ENCODE results near the gene CNTNAP5. TPM values are rescaled to one million over a fixed set of nuclear protein-coding genes. Genes with fewer than 3 reads are reported as not detected.

CNTNAP5 gene
- total and polyA plus RNA-seq, 2 of the 4 experiments (the other 2 are of a cell fraction) = not detected

DNA sequence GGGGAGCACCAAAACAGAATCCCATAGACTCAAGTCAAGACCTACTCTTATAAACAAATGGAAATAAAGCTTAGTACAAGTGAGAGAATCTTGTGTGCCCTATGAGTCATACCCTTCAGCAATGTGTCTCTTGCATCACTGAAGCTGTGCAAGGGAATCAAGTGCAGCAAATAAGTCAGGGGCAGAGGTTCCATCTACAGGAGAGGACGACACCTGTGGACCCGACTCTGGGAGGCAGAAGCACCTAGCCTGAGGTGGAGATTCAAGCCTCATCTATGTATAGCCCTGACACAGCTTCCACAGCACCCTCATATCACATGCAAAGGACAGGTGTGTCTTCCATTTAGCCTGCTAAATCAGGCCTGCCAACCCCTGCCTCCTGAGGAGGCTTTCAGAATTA lies 298.2 kb downstream of the CNTNAP5 start:
- Histone ChIP-seq H4K20me1 (ENCODE audit: insufficient read depth, low read length) (no peaks in the 10 kb centered on the region), H4K91ac (ENCODE audit: insufficient read depth, low read depth, low read length) (no peak overlapping the region), H3K36me3 (ENCODE audit: control insufficient read depth, insufficient read depth, low read length) (no peaks in the 10 kb centered on the region), H3K9me1 (ENCODE audit: insufficient read depth, low read length) (no peaks in the 10 kb centered on the region), H2AFZ (replicated peaks; ENCODE audit: low read length, poor library complexity) (no peak overlapping the region), H3K79me1 (ENCODE audit: low read depth in 1 of 2, low read length in 2 of 2) (no peaks in the 10 kb centered on the region), H2AK5ac (ENCODE audit: low read depth, low read length) (no peak overlapping the region), H3K27me3 (ENCODE audit: control insufficient read depth, insufficient read depth, low read length) (no peaks in the 10 kb centered on the region), H3K4me1 (ENCODE audit: control insufficient read depth, insufficient read depth, low read length) (no peaks in the 10 kb centered on the region), H3K4ac (ENCODE audit: low read depth, low read length) (no peak overlapping the region), H3K18ac (ENCODE audit: low read depth, low read length) (no peak overlapping the region), H2BK20ac (ENCODE audit: low read depth, low read length) (no peak overlapping the region), H2BK120ac (ENCODE audit: low read depth, low read length) (no peak overlapping the region), H3K4me2 (ENCODE audit: low read depth, low read length) (no peak overlapping the region), H3K56ac (ENCODE audit: extremely low read depth, insufficient read depth, low read length) (no peak overlapping the region), H3K4me3 (ENCODE audit: insufficient read depth, low read depth, low read length) (no peak overlapping the region), H3K9ac (ENCODE audit: low read depth, low read length) (no peak overlapping the region), H4K8ac (ENCODE audit: low read depth in 2 of 2, low read length in 2 of 2) (no peak overlapping the region), H2BK15ac (ENCODE audit: low read depth, low read length) (no peak overlapping the region), H2AK9ac (replicated peaks; ENCODE audit: low read depth, low read length, poor library complexity) (no peak overlapping the region), H3K23ac (ENCODE audit: low read depth, low read length) (no peak overlapping the region), H3K27ac (ENCODE audit: insufficient read depth, low read length) (no peak overlapping the region), H3K9me3 (ENCODE audit: control insufficient read depth, insufficient read depth, low read length) (peaks cover 11% of the 10 kb centered on the region), H3K14ac (replicated peaks; ENCODE audit: low read depth, low read length) (no peak overlapping the region), H2BK5ac (ENCODE audit: low read depth, low read length, poor library complexity, severe bottlenecking) (no peak overlapping the region), H4K5ac (ENCODE audit: low read depth, low read length) (no peak overlapping the region)
- TF ChIP-seq MXI1 (IDR thresholded peaks at IDR 0.05; ENCODE audit: borderline replicate concordance, low read depth, low read length) (no peak), MAZ (IDR thresholded peaks at IDR 0.05; ENCODE audit: borderline replicate concordance, low read depth, low read length) (no peak), CHD1 (IDR thresholded peaks at IDR 0.05; ENCODE audit: low read depth, low read length) (no peak), MAFK (IDR thresholded peaks at IDR 0.05; ENCODE audit: low read depth, low read length) (no peak), POLR2A (IDR thresholded peaks at IDR 0.05; ENCODE audit: low read depth, low read length) (no peak), NFE2L2 (IDR thresholded peaks at IDR 0.05; ENCODE audit: low read depth, low read length) (no peak), BHLHE40 (IDR thresholded peaks at IDR 0.05; ENCODE audit: low read depth, low read length) (no peak), CEBPB (IDR thresholded peaks at IDR 0.05; ENCODE audit: low read depth, low read length) (no peak), SMC3 (IDR thresholded peaks at IDR 0.05; ENCODE audit: low read depth, low read length) (no peak), RFX5 (IDR thresholded peaks at IDR 0.05; ENCODE audit: low read depth, low read length) (no peak), RCOR1 (IDR thresholded peaks at IDR 0.05; ENCODE audit: insufficient replicate concordance, low read length) (no peak), FOS (IDR thresholded peaks at IDR 0.05; ENCODE audit: low read depth, low read length) (no peak), RAD21 (IDR thresholded peaks at IDR 0.05; ENCODE audit: low read length) (no peak)
- TF ChIP-seq, protein P1, sequence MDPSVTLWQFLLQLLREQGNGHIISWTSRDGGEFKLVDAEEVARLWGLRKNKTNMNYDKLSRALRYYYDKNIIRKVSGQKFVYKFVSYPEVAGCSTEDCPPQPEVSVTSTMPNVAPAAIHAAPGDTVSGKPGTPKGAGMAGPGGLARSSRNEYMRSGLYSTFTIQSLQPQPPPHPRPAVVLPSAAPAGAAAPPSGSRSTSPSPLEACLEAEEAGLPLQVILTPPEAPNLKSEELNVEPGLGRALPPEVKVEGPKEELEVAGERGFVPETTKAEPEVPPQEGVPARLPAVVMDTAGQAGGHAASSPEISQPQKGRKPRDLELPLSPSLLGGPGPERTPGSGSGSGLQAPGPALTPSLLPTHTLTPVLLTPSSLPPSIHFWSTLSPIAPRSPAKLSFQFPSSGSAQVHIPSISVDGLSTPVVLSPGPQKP (IDR thresholded peaks at IDR 0.05; ENCODE audit: borderline replicate concordance, low read depth, low read length) = no peak
- TF ChIP-seq, protein P2, sequence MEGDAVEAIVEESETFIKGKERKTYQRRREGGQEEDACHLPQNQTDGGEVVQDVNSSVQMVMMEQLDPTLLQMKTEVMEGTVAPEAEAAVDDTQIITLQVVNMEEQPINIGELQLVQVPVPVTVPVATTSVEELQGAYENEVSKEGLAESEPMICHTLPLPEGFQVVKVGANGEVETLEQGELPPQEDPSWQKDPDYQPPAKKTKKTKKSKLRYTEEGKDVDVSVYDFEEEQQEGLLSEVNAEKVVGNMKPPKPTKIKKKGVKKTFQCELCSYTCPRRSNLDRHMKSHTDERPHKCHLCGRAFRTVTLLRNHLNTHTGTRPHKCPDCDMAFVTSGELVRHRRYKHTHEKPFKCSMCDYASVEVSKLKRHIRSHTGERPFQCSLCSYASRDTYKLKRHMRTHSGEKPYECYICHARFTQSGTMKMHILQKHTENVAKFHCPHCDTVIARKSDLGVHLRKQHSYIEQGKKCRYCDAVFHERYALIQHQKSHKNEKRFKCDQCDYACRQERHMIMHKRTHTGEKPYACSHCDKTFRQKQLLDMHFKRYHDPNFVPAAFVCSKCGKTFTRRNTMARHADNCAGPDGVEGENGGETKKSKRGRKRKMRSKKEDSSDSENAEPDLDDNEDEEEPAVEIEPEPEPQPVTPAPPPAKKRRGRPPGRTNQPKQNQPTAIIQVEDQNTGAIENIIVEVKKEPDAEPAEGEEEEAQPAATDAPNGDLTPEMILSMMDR (conservative IDR thresholded peaks at IDR 0.05; ENCODE audit: low read depth, low read length) = no peak
- TF ChIP-seq, protein P3, sequence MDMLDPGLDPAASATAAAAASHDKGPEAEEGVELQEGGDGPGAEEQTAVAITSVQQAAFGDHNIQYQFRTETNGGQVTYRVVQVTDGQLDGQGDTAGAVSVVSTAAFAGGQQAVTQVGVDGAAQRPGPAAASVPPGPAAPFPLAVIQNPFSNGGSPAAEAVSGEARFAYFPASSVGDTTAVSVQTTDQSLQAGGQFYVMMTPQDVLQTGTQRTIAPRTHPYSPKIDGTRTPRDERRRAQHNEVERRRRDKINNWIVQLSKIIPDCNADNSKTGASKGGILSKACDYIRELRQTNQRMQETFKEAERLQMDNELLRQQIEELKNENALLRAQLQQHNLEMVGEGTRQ (IDR thresholded peaks at IDR 0.05; ENCODE audit: low read depth, low read length) = no peak
- DNase-seq (no peak), ATAC-seq (ENCODE audit: low read depth) (no peak)
- WGBS, 2 experiments (ENCODE audit: extremely low coverage in 2 of 2, insufficient read length in 1 of 2) = no CpG with 5 or more reads among the region's 2 CpGs
- CTCF ChIA-PET = no interaction called here
- in situ Hi-C loops (cut with MboI; ENCODE audit: low sequenced_read_pairs) (no loop called here), dilution Hi-C loops (cut with HindIII; ENCODE audit: low sequenced_read_pairs, unreplicated experiment) (no loop called here), intact Hi-C loops (cut with micrococcal nuclease) (no loop called here)
- BruUV-seq (replicated peaks) = no TSS peak
- POLR2A ChIA-PET (ENCODE audit: unreplicated experiment) = no interaction called here

Data from IMR-90 (cell line).